HepG2 (cell line): ENCODE results near the gene C5orf34. TPM values are rescaled to one million over a fixed set of nuclear protein-coding genes. Genes with fewer than 3 reads are reported as not detected.

Experiments
- ATM ChIP-seq: fragments of 450-650 bp; IDR thresholded peaks from 2 replicates; pipeline ENCODE4 v1.7.1; 2017; ENCODE audit warnings: mild to moderate bottlenecking, borderline replicate concordance
- CENPT ChIP-seq: sonication (generic); formaldehyde crosslinking; IDR thresholded peaks from 2 replicates; pipeline ENCODE4 v1.8.0; 2022; ENCODE audit warnings: low read depth, mild to moderate bottlenecking, moderate library complexity, missing genetic modification reagents
- E2F2 ChIP-seq: sonication (generic); formaldehyde crosslinking; IDR thresholded peaks from 2 replicates; pipeline ENCODE4 v1.4.0; 2020; ENCODE audit warnings: missing genetic modification reagents, borderline replicate concordance
- MAFK ChIP-seq, 2 experiments: IDR thresholded peaks in 1 of 2; conservative IDR thresholded peaks in 1 of 2; 2 replicates each; pipeline ENCODE4 v1.6.1; 2011; ENCODE audit warnings: improper control_type of control experiment in 2 of 2, low read length in 2 of 2
- MED8 ChIP-seq: sonication (generic); formaldehyde crosslinking; IDR thresholded peaks from 2 replicates; pipeline ENCODE4 v1.8.1; 2023; ENCODE audit warnings: mild to moderate bottlenecking, missing genetic modification reagents; ENCODE audit not compliant: insufficient replicate concordance
- MTA1 ChIP-seq: sonication (generic); formaldehyde crosslinking; IDR thresholded peaks from 2 replicates; pipeline ENCODE4 v1.4.0; 2020; ENCODE audit warnings: missing genetic modification reagents, mild to moderate bottlenecking, borderline replicate concordance
- NFATC3 ChIP-seq: sonication (generic); formaldehyde crosslinking; IDR thresholded peaks from 2 replicates; pipeline ENCODE4 v1.5.1; 2020; ENCODE audit warnings: mild to moderate bottlenecking, missing genetic modification reagents
- PAXIP1 ChIP-seq: sonication (generic); formaldehyde crosslinking; conservative IDR thresholded peaks from 2 replicates; pipeline ENCODE4 v1.4.0; 2020; ENCODE audit warnings: mild to moderate bottlenecking, missing genetic modification reagents, moderate library complexity
- U2AF1 ChIP-seq: fragments of 200-400 bp; formaldehyde crosslinking; optimal IDR thresholded peaks from 2 replicates; pipeline ENCODE3; 2017; ENCODE audit warnings: mild to moderate bottlenecking, low read depth, low read length
- XBP1 ChIP-seq: sonication (generic); formaldehyde crosslinking; IDR thresholded peaks from 2 replicates; pipeline ENCODE4 v1.5.0; 2020; ENCODE audit warnings: missing genetic modification reagents
- ZNF260 ChIP-seq: sonication (generic); formaldehyde crosslinking; IDR thresholded peaks from 2 replicates; pipeline ENCODE4 v1.4.0; 2020; ENCODE audit warnings: missing genetic modification reagents, low read depth, mild to moderate bottlenecking, borderline replicate concordance
- ZNF7 ChIP-seq: IDR thresholded peaks from 2 replicates; pipeline ENCODE4 v1.6.1; 2016; ENCODE audit warnings: missing biosample characterization, missing genetic modification reagents
- ZNF709 ChIP-seq: sonication (generic); formaldehyde crosslinking; IDR thresholded peaks from 2 replicates; pipeline ENCODE4 v1.5.0; 2020; ENCODE audit warnings: mild to moderate bottlenecking, missing genetic modification reagents
- polyA plus RNA-seq, 8 experiments: library from polyadenylated mRNA; depleted of rRNA in 3 of 8; stranded (reverse) in 7 of 8; unstranded in 1 of 8; fragments of >200 nt; fragmentation: Illumina TruSeq in 4 of 8; extraction: Trizol in 4 of 8; gene quantifications; 2 replicates each; pipeline versions ENCODE4 v1.2.1 to v1.2.3, GENCODE V29; 2011 to 2016; ENCODE audit warnings: low read depth in 4 of 8, missing spikeins in 1 of 8, mixed read lengths in 1 of 8; ENCODE audit not compliant: insufficient read depth in 1 of 8
- total RNA-seq, 5 experiments: library from RNA; depleted of rRNA; stranded (reverse); fragments of >200 nt; fragmentation: Illumina TruSeq; extraction: Trizol; gene quantifications; 2 replicates each; pipeline ENCODE4 v1.2.3, GENCODE V29; 2016; ENCODE audit warnings: low read depth in 1 of 5
- TF ChIP-seq, protein P1 (sequence below): sonication (generic); formaldehyde crosslinking; IDR thresholded peaks from 2 replicates; pipeline ENCODE4 v1.4.0; 2020; ENCODE audit warnings: mild to moderate bottlenecking, missing genetic modification reagents
- TF ChIP-seq, protein P2 (sequence below): IDR thresholded peaks from 2 replicates; pipeline ENCODE4 v1.6.1; 2016; ENCODE audit warnings: low read depth, control low read depth

The C5orf34 gene
- total and polyA plus RNA-seq, 2 of the 13 experiments (the other 11 are each of a cell fraction or from before 2014, with no cell fraction given): 3.2 to 6.4 TPM

DNA sequence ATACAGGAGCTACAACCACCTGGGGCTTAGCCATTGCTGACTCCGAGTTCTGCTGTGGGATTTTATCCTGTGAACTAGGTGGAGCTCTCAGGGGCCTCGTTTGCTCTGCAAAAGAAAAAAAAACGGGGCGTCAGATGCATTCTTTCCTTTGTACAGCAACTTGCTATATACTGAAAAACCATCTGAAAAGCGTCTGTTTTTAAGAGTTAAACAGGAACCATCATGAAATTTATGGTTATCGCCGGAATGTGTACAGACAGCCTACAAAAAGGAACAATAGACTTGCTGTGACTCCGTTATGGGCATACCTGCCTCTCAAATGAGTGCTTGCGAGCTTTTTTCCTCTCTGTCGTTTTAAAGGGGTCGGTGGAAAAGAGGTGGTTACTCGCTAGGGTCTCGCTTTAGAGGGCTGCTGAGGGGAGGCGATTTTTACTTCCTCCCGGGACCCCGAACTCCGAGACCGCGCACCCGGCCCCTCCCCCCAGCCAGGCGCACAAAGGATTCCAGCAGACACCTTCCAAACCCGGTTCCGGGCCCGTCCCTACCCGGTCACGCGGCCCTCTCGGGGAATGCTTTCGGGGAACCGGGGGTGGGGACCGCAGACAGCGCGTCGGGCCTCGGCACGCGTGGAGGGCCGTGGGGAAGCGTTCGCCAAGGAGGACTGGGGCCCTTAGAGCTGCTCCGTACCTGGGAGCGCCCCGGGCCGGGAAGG, 41.1 kb upstream of the C5orf34 start (continued):
- TF ChIP-seq, protein P1, sequence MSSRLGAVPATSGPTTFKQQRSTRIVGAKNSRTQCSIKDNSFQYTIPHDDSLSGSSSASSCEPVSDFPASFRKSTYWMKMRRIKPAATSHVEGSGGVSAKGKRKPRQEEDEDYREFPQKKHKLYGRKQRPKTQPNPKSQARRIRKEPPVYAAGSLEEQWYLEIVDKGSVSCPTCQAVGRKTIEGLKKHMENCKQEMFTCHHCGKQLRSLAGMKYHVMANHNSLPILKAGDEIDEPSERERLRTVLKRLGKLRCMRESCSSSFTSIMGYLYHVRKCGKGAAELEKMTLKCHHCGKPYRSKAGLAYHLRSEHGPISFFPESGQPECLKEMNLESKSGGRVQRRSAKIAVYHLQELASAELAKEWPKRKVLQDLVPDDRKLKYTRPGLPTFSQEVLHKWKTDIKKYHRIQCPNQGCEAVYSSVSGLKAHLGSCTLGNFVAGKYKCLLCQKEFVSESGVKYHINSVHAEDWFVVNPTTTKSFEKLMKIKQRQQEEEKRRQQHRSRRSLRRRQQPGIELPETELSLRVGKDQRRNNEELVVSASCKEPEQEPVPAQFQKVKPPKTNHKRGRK (CRISPR knock-in tag): no peak
- TF ChIP-seq MED8 (CRISPR knock-in tag): no peak
- TF ChIP-seq CENPT: no peak
- TF ChIP-seq MTA1 (CRISPR knock-in tag): no peak
- no peak for TF ChIP-seq MAFK (conservative IDR thresholded peaks at IDR 0.05 in 1 of 2, IDR thresholded peaks at IDR 0.05 in 1 of 2; ENCODE audit: low read length in 2 of 2)
- TF ChIP-seq E2F2 (CRISPR knock-in tag): no peak
- TF ChIP-seq PAXIP1 (CRISPR knock-in tag): no peak
- TF ChIP-seq, protein P2, sequence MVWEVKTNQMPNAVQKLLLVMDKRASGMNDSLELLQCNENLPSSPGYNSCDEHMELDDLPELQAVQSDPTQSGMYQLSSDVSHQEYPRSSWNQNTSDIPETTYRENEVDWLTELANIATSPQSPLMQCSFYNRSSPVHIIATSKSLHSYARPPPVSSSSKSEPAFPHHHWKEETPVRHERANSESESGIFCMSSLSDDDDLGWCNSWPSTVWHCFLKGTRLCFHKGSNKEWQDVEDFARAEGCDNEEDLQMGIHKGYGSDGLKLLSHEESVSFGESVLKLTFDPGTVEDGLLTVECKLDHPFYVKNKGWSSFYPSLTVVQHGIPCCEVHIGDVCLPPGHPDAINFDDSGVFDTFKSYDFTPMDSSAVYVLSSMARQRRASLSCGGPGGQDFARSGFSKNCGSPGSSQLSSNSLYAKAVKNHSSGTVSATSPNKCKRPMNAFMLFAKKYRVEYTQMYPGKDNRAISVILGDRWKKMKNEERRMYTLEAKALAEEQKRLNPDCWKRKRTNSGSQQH: no peak
- TF ChIP-seq U2AF1: no peak
- no peak for TF ChIP-seq NFATC3 (CRISPR knock-in tag)
- no peak for TF ChIP-seq XBP1 (CRISPR knock-in tag)
- no peak for TF ChIP-seq ATM
- no peak for TF ChIP-seq ZNF260 (CRISPR knock-in tag)
- TF ChIP-seq ZNF709 (CRISPR knock-in tag): no peak
- no peak for TF ChIP-seq ZNF7
